Glomerular visceral epithelial cell (primary cell): ENCODE results near the gene PCDHA6.
A peak's percentile ranks its signal among the peaks of the same experiment; 100 is the strongest.
"Not testable (repeated sequence)": the region's sequence is repeated elsewhere in the genome, so short reads cannot be mapped to it uniquely, and the experiment has no call there.

ENCODE experiments used
- DNase-seq: peaks from one replicate; pipeline ENCODE4 v3.0.0-alpha.2; 2016; ENCODE audit errors: extremely low spot score

The PCDHA6 gene

DNA sequence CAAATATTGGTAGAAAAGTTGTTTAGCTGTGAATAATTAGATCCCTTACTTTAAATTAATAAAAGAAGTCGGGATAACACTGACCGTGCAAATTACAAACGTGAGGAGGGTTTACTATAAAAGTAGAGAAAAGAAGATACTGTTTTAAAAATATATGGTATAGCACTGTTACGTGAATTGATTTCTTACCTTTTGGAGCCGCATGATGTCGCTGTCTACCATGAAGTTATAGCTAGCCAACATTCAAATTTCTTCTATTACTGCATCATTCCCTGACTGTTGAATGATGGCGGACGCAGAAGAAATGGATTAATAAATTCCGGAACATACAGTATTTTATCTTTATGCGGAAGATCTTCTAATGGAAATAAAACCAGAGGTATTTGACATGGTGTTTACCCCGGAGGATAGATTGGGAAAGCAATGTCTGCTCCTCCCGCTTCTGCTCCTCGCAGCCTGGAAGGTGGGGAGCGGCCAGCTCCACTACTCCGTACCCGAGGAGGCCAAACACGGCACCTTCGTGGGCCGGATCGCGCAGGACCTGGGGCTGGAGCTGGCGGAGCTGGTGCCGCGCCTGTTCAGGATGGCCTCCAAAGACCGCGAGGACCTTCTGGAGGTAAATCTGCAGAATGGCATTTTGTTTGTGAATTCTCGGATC is at the start of gene PCDHA6:
PCDHA6 (plus strand) TSS at position 257 of the 658 bp plus-strand sequence; CDS start at position 389, 132 bp downstream.
- DNase-seq = no peak

DNA sequence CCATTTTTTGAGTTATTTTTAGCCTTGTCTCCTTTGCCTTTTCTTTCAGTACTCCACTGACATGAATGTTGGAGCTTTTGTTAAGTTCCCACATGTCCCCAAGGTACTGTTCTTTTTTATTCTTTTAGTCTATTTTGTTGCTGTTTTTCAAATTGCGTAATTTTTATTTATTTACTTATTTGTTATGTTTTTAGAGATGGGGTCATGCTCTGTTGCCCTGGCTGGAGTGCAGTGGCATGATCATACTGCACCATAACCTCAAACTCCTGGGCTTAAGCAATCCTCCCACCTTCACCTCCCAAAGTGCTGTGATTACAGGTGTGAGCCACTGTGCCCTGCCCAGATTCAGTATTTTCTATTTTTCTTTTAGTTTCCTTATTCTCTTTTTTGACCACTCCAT is 47.2 kb upstream of the PCDHA6 start:
- no peak for DNase-seq

DNA sequence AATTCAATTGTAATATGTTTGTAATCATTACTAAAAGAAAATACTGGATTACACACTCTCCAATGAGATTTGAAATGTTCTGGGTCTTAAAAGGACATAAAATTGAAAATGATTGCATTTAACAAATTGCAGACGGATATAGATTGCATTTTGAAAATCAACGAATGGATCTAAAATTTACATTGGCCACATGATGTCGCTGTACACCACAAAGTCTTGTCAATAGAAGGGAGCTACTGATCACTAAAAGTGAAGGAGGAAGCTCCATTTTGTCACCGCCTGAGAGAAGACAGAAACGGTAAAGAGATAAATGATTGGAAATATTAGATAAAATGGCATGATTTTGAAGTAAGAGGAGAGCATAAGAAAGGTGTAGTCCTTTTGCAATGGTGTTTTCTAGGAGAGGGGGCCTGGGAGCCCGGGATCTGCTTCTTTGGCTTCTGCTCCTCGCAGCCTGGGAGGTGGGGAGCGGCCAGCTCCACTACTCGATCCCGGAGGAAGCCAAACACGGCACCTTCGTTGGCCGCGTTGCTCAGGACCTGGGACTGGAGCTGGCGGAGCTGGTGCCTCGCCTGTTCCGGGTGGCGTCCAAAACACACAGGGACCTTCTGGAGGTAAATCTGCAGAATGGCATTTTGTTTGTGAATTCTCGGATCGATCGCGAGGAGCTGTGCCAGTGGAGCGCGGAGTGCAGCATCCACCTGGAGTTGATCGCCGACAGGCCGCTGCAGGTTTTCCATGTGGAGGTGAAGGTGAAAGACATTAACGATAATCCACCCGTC is 41.7 kb upstream of the PCDHA6 start, which contains the start of gene PCDHA1:
PCDHA1 (plus strand) TSS at position 236 of the 782 bp plus-strand sequence.
- no peak for DNase-seq

- DNase-seq = not testable (repeated sequence)
These were observed 40.3 kb upstream of the PCDHA6 start for GRCh38 chr5:140787422-140787821.

GRCh38 chr5:140787849-140788504 is 39.8 kb upstream of the PCDHA6 start:
- DNase-seq = not testable (repeated sequence)

DNA sequence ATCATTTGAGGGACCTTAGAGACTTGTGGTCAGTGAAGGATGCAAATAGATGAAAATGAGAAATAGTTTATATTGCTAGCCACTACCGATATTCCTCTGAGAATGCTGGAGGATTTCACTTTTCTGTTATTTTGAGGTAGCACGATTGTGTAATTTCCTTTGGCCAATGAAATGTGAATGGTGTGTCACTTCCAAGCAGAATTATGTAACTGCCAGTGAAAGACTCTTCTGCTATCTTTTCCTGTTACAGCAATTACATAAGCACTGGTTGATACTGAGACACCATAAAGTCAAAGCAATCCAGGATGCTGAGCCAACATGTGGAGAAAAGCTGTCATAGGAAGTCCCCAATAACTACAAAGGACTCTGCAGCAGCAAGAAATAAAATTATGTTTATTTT is 36.7 kb upstream of the PCDHA6 start:
- DNase-seq = no peak

GRCh38 chr5:140794595-140795258 is 33.0 kb upstream of the PCDHA6 start, which contains the start of gene PCDHA2:
TSS of gene PCDHA2 (plus strand) at chr5:140794852.
- no peak for DNase-seq

- DNase-seq = no peak
These were observed 32.5 kb upstream of the PCDHA6 start for GRCh38 chr5:140795259-140795641.

DNA sequence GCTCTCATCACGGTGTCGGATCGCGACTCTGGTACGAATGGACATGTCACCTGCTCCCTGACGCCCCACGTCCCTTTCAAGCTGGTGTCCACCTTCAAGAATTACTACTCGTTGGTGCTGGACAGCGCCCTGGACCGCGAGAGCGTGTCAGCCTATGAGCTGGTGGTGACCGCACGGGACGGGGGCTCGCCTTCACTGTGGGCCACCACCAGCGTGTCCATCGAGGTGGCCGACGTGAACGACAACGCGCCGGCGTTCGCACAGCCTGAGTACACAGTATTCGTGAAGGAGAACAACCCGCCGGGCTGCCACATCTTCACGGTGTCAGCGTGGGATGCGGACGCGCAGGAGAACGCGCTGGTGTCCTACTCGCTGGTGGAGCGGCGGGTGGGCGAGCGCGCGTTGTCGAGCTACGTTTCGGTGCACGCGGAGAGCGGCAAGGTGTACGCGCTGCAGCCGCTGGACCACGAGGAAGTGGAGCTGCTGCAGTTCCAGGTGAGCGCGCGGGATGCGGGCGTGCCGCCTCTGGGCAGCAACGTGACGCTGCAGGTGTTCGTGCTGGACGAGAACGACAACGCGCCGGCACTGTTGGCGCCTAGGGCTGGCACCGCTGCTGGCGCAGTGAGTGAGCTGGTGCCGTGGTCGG is 31.6 kb upstream of the PCDHA6 start:
- DNase-seq = not testable (repeated sequence)

- DNase-seq = no peak
These were observed 31.1 kb upstream of the PCDHA6 start for GRCh38 chr5:140796718-140797095.

DNA sequence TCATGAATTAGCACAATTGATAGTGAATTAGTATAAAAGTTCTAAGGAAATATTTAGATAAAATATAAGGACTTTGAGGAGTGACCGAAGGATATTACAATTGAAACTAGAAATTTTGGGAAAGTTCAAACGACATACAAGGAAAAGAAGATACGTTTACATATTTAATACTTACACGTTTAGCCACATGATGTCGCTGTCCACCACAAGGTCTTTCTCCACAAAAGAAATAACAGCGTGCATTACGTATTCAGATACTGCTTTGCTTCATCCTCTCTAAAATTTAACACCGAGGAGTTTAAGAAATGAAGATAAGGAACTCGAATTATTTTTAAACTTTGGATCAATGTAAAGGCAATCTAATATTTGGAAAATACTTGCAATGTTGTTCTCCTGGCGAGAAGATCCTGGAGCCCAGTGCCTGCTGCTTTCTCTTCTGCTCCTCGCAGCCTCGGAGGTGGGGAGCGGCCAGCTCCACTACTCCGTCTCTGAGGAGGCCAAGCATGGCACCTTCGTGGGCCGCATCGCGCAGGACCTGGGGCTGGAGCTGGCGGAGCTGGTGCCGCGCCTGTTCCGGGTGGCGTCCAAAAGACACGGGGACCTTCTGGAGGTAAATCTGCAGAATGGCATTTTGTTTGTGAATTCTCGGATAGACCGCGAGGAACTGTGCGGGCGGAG is 26.8 kb upstream of the PCDHA6 start, which contains the start of gene PCDHA3:
PCDHA3 (plus strand) TSS at position 242 of the 678 bp plus-strand sequence.
- no peak for DNase-seq

DNA sequence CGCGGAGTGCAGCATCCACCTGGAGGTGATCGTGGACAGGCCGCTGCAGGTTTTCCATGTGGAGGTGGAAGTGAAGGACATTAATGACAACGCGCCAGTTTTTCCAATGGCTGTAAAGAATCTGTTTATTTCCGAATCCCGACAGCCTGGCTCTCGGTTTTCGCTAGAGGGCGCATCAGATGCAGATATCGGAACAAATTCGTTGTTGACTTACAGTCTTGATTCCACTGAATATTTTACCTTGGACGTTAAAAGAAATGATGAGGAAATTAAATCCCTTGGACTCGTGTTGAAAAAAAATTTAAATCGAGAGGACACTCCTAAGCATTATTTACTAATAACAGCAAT is 26.3 kb upstream of the PCDHA6 start:
- DNase-seq = no peak

- DNase-seq = not testable (repeated sequence)
These were observed 25.4 kb upstream of the PCDHA6 start for GRCh38 chr5:140802381-140802780.

GRCh38 chr5:140802781-140803271 is 24.9 kb upstream of the PCDHA6 start:
- no peak for DNase-seq

- peak; percentile 15 for DNase-seq
These were observed 20.7 kb upstream of the PCDHA6 start, which contains the start of gene PCDHA4 for GRCh38 chr5:140806834-140807775. TSS of gene PCDHA4 (plus strand) at chr5:140807068.

- DNase-seq = not testable (repeated sequence)
These were observed 19.4 kb upstream of the PCDHA6 start for GRCh38 chr5:140808241-140808888.

DNA sequence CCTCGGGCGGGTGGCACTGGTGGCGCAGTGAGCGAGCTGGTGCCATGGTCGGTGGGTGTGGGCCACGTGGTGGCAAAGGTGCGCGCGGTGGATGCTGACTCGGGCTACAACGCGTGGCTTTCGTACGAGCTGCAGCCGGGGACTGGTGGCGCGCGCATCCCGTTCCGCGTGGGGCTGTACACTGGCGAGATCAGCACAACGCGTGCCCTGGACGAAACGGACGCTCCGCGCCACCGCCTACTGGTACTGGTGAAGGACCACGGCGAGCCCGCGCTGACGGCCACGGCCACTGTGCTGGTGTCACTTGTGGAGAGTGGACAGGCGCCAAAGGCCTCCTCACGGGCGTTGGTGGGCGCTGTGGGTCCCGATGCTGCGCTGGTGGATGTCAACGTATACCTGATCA is 18.9 kb upstream of the PCDHA6 start:
- no peak for DNase-seq

DNA sequence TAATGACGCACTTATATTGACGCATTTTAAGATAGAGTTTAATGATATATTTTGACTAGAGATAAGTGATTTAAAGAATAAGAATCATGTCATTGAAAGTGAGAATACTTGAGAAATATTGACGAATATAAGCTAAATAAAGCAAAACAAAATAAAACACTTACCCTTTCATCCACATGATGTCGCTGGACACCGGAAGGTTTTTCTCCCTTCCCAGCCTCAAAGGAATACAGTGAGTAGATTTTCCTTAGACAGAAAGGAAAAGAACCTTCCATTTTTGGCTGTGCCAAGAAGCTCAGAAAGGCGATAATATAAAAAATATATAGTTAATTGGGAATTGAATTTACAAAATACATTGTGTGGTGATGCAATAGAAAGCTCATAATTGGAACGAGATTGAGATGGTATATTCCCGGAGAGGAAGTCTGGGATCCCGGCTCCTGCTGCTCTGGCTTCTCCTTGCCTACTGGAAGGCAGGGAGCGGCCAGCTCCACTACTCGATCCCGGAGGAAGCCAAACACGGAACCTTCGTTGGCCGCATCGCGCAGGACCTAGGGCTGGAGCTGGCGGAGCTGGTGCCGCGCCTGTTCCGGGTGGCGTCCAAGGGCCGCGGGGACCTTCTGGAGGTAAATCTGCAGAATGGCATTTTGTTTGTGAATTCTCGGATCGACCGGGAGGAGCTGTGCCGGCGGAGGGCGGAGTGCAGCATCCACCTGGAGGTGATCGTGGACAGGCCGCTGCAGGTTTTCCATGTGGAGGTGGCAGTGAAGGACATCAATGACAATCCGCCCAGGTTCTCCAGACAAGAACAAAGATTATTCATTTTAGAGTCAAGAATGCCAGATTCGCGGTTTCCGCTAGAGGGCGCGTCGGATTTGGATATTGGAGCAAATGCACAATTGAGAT is 6.1 kb upstream of the PCDHA6 start, which contains the start of gene PCDHA5:
PCDHA5 (plus strand) TSS at position 239 of the 906 bp plus-strand sequence.
- DNase-seq = no peak
